GM12801 (cell line): Measurements from ENCODE around the gene PLSCR5.

Source experiments
- CTCF ChIP-seq: IDR thresholded peaks from one replicate; pipeline ENCODE4 v1.5.1; 2011; ENCODE audit warnings: control low read depth; ENCODE audit not compliant: insufficient read length; ENCODE audit errors: extremely low read depth

The PLSCR5 gene

GRCh38 chr3:146637871-146638270, 32.7 kb upstream of the PLSCR5 start:
- no peak for TF ChIP-seq CTCF

DNA sequence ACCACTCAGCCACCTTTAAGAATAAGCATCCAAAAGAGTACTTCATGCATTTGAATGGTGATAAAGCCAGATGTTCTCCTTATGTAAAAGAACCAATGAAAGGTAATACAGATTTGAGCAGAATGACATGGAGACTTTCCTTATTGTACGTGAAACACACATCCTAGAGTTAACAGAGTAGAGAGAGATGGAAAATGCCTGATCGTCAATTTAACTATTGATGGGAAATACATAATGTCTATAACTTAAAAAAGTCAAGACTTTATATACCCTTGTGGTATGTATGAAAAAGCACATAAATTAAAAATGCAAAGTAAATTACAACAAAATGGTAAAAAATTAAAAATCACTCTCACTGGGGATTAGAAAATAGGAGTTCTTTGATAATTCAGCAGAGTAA, 31.7 kb upstream of the PLSCR5 start:
- no peak for TF ChIP-seq CTCF

GRCh38 chr3:146634346-146634745, 29.2 kb upstream of the PLSCR5 start:
- TF ChIP-seq CTCF, result no peak

DNA sequence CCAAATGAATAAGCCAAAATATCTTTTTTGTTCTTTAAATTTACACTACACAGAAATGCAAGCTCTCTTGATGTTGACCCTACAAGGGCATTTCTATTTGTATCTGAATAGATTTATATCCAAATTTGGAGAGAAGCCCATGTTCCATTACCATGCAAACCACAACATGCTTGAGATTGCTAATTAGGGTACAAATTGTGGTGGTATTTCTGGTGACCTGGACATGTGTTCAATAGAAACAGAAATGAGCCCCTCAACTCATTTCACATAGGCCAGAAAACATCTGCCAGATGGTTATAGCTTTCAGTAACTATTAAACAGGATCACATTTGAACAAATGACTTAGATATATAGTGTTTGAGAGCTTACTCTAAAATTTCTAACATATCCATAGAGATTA, 23.5 kb upstream of the PLSCR5 start:
- TF ChIP-seq CTCF, result no peak

DNA sequence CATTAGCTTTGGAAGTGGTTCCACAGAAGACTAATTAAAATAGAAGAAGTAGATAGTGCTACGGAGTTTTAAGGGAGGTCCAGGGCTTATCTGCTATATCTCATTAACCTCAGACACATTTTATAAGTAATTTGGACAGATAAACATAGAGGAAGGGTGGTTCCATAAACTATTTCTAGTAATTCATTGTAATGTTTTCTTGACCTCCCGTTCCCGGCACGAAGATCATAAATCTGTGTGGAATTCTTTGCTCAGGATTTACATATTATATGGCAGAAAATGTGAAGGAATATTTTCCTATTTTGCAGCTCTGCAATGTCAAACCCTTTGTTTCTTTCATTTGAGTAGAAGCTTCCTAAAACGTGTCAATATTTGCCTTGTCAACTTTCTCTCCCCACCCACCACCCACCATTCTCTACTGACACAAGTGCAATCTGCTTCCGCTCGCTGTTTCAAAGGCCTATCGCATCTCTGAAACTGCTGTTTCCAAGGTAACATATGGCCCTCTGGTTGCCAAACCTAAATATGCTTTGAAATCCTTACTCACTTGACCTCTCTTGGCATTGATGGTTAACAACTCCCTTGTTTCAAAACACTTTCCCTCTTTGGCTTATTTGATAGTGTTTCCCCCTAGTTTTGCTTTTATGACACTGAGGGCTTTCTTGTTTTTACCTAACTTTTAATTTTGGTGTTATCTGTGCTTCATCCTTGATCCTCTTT, 21.4 kb upstream of the PLSCR5 start:
- TF ChIP-seq CTCF, result no peak

DNA sequence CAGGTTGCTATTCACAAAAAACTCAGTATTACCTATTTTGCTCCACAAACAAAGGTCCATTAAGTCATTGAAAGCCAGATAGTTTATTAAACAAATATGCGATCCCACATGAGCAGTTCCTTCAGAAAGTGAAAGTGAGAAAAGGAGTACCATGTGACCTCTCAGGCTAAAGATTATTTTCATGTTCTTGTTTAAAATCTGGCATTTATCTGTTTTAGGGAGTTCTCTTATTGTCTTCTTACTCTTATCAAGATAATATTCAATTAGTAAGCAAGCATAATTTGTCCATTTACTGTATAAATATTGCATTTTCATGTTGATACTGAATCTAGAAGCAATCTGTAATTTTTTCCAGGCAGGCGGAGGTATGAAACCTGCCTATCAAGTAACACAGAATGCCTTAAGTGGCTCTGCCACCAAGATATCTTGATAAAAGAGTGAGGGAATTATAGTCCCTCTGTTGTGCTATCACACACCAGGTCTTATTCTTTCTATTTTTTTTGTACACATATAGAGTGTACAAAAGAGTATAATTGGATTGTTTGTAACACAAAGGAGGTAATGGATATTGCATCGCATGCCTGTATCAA, 20.1 kb upstream of the PLSCR5 start:
- no peak for TF ChIP-seq CTCF

DNA sequence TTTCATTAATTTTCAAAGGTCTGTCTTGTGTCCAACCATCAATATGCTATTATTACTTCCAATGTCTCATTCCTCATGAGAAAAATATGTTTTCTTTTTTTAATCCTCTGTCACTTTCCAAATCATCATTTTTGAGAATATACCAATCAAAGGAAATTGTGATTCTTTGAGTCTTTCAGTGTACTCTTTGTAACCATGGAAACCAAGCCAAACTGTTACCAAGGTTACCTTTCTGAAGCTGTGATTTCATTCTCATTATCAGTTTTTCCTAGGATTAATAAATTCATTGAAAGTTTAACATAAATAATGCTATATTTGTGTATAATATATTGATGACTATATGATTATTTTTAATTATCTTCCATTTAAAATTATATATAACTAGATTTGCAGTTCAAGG, 16.6 kb upstream of the PLSCR5 start:
- no peak for TF ChIP-seq CTCF
